GM19043 (cell line): ENCODE measurements around the gene SDC4.

ENCODE experiments used
- ATAC-seq: cut with Tn5 transposase; IDR thresholded peaks from one replicate; pipeline ENCODE4 v1.9.1; 2021; ENCODE audit warnings: low read depth; ENCODE audit not compliant: unreplicated experiment

Gene SDC4

GRCh38 chr20:45322952-45323383 is 25.3 kb downstream of the SDC4 start:
- ATAC-seq: no peak

GRCh38 chr20:45320948-45321595 is 27.2 kb downstream of the SDC4 start:
- ATAC-seq: peak; percentile 58

GRCh38 chr20:45318948-45319347 is 29.3 kb downstream of the SDC4 start:
- ATAC-seq: no peak

GRCh38 chr20:45318386-45318939 is 29.8 kb downstream of the SDC4 start:
- ATAC-seq: no peak

GRCh38 chr20:45317826-45318225 is 30.4 kb downstream of the SDC4 start:
- ATAC-seq: no peak

GRCh38 chr20:45316150-45317080 is 31.8 kb downstream of the SDC4 start:
- no peak for ATAC-seq

- ATAC-seq: no peak
Observed at GRCh38 chr20:45315672-45316071, 32.6 kb downstream of the SDC4 start.

GRCh38 chr20:45313943-45314342 is 34.3 kb downstream of the SDC4 start:
- ATAC-seq: no peak

GRCh38 chr20:45313065-45313695 is 35.0 kb downstream of the SDC4 start:
- no peak for ATAC-seq

- ATAC-seq: no peak
Observed at GRCh38 chr20:45312241-45312640, 36.0 kb downstream of the SDC4 start.

- ATAC-seq: no peak
Observed at GRCh38 chr20:45311589-45312211, 36.5 kb downstream of the SDC4 start.

- no peak for ATAC-seq
Observed at GRCh38 chr20:45309075-45309474, 39.1 kb downstream of the SDC4 start.

GRCh38 chr20:45308117-45308778 is 40.0 kb downstream of the SDC4 start, which contains the start of gene MATN4:
Gene MATN4 (minus strand): TSS chr20:45308299. CDS start chr20:45305582, 2,717 bp downstream.
- ATAC-seq: no peak

- no peak for ATAC-seq
Observed at GRCh38 chr20:45307076-45307640, 41.1 kb downstream of the SDC4 start.

- no peak for ATAC-seq
Observed at GRCh38 chr20:45306431-45306982, 41.7 kb downstream of the SDC4 start, which contains the start of gene RBPJL. Gene RBPJL (plus strand): TSS chr20:45306840. CDS start chr20:45306923, 83 bp downstream.

GRCh38 chr20:45305262-45305661 is 43.0 kb downstream of the SDC4 start:
- ATAC-seq: no peak

- ATAC-seq: no peak
Observed at GRCh38 chr20:45304464-45304999, 43.7 kb downstream of the SDC4 start.

- ATAC-seq: no peak
Observed at GRCh38 chr20:45303586-45304463, 44.4 kb downstream of the SDC4 start.
